Stimulated activated naive CD8-positive, alpha-beta T cell treated with anti-CD3 and anti-CD28 coated beads, Interleukin-15, Interleukin-2, amounts not matched to agents 100 U/mL and 50 U/mL, for 24 hours (primary cell): ENCODE results near the gene FHDC1.

Source experiments
- ATAC-seq: fragments of 150-1000 bp; cut with Tn5 transposase; one replicate; pipeline ENCODE4 v1.10.0; 2021
- DNase-seq: peaks from one replicate; pipeline ENCODE4 v3.0.0; 2021

Gene FHDC1

GRCh38 chr4:152957437-152958171, 21.5 kb downstream of the FHDC1 start:
- ATAC-seq (no peak), DNase-seq (no peak)

- DNase-seq, result no peak
- no peak for ATAC-seq
Observed at GRCh38 chr4:152959080-152959479, 23.0 kb downstream of the FHDC1 start.

GRCh38 chr4:152960082-152960481, 24.0 kb downstream of the FHDC1 start:
- no peak for ATAC-seq
- no peak for DNase-seq

- no peak for DNase-seq
Observed at GRCh38 chr4:152961014-152961772, 25.1 kb downstream of the FHDC1 start.

GRCh38 chr4:152961773-152962115, 25.6 kb downstream of the FHDC1 start:
- DNase-seq (no peak), ATAC-seq (no peak)

More at GRCh38 chr4:152961014-152961772, 25.1 kb downstream of the FHDC1 start:
- no peak for ATAC-seq

- DNase-seq (no peak), ATAC-seq (no peak)
Observed at GRCh38 chr4:152962150-152962549, 26.0 kb downstream of the FHDC1 start.

- no peak for ATAC-seq
- DNase-seq, result no peak
Observed at GRCh38 chr4:152964335-152964734, 28.2 kb downstream of the FHDC1 start.

GRCh38 chr4:152965611-152966010, 29.5 kb downstream of the FHDC1 start:
- ATAC-seq (no peak), DNase-seq (no peak)

GRCh38 chr4:152967907-152968306, 31.8 kb downstream of the FHDC1 start:
- no peak for ATAC-seq

GRCh38 chr4:152968806-152969394, 32.8 kb downstream of the FHDC1 start:
- DNase-seq (no peak), ATAC-seq (no peak)

More at GRCh38 chr4:152967907-152968306, 31.8 kb downstream of the FHDC1 start:
- no peak for DNase-seq

- no peak for DNase-seq
- no peak for ATAC-seq
Observed at GRCh38 chr4:152970102-152970820, 34.1 kb downstream of the FHDC1 start.

- DNase-seq, result no peak
Observed at GRCh38 chr4:152971053-152971452, 34.9 kb downstream of the FHDC1 start.

GRCh38 chr4:152972821-152973628, 36.9 kb downstream of the FHDC1 start:
- ATAC-seq (no peak), DNase-seq (no peak)

More at GRCh38 chr4:152971053-152971452, 34.9 kb downstream of the FHDC1 start:
- no peak for ATAC-seq

- ATAC-seq (no peak), DNase-seq (no peak)
Observed at GRCh38 chr4:152973629-152974467, 37.7 kb downstream of the FHDC1 start.

- DNase-seq (no peak), ATAC-seq (no peak)
Observed at GRCh38 chr4:152974468-152975379, 38.6 kb downstream of the FHDC1 start.

GRCh38 chr4:152975380-152976211, 39.5 kb downstream of the FHDC1 start:
- DNase-seq (no peak), ATAC-seq (no peak)

- DNase-seq (no peak), ATAC-seq (no peak)
Observed at GRCh38 chr4:152976212-152976761, 40.2 kb downstream of the FHDC1 start.

GRCh38 chr4:152979731-152980330, 43.7 kb downstream of the FHDC1 start:
- no peak for ATAC-seq
- DNase-seq, result no peak
